Mesendoderm (in vitro differentiated cells): ENCODE data around the gene ARMH3.

Experiments used
- DNase-seq: peaks from one replicate; pipeline ENCODE4 v3.0.0; 2013
- H2AK5ac ChIP-seq: 2 replicates; pipeline ENCODE4 v1.6.1; 2013; ENCODE audit warnings: low read length, inconsistent platforms
- H2BK120ac ChIP-seq: 2 replicates; pipeline ENCODE4 v1.6.1; 2013; ENCODE audit warnings: low read depth, mild to moderate bottlenecking, low read length, moderate library complexity, mixed read lengths
- H2BK15ac ChIP-seq: replicated peaks from 2 replicates; pipeline ENCODE4 v1.6.1; 2013; ENCODE audit warnings: low read depth, mild to moderate bottlenecking, moderate library complexity
- H2BK5ac ChIP-seq: 2 replicates; pipeline ENCODE4 v1.6.1; 2013; ENCODE audit warnings: low read length, inconsistent platforms
- H3K18ac ChIP-seq: 2 replicates; pipeline ENCODE4 v1.6.1; 2013; ENCODE audit warnings: mild to moderate bottlenecking, low read length, mixed read lengths
- H3K23ac ChIP-seq: one replicate; pipeline ENCODE4 v1.6.1; 2013; ENCODE audit warnings: low read length
- H3K27ac ChIP-seq: 2 replicates; pipeline ENCODE4 v1.5.1; 2013; ENCODE audit warnings: low read depth, mild to moderate bottlenecking, inconsistent platforms, low read length, moderate library complexity
- H3K27me3 ChIP-seq: 2 replicates; pipeline ENCODE4 v1.6.1; 2013; ENCODE audit warnings: low read length, control low read depth, mild to moderate bottlenecking, inconsistent platforms; ENCODE audit not compliant: insufficient read depth, poor library complexity
- H3K36me3 ChIP-seq: 2 replicates; pipeline ENCODE4 v1.6.1; 2013; ENCODE audit warnings: low read length, inconsistent platforms; ENCODE audit not compliant: control insufficient read depth, insufficient read depth
- H3K4ac ChIP-seq: one replicate; pipeline ENCODE4 v1.6.1; 2013; ENCODE audit warnings: low read depth, mild to moderate bottlenecking, low read length, moderate library complexity
- H3K4me1 ChIP-seq: 2 replicates; pipeline ENCODE4 v1.6.1; 2013; ENCODE audit warnings: low read depth, low read length, inconsistent platforms; ENCODE audit not compliant: control insufficient read depth
- H3K4me2 ChIP-seq: 2 replicates; pipeline ENCODE4 v1.6.1; 2013; ENCODE audit warnings: low read length
- H3K4me3 ChIP-seq: 2 replicates; pipeline ENCODE4 v1.5.1; 2013; ENCODE audit warnings: mild to moderate bottlenecking, low read length
- H3K56ac ChIP-seq: one replicate; pipeline ENCODE4 v1.6.1; 2013; ENCODE audit warnings: low read length
- H3K79me1 ChIP-seq: 2 replicates; pipeline ENCODE4 v1.6.1; 2013; ENCODE audit warnings: low read length, inconsistent platforms
- H3K79me2 ChIP-seq: 2 replicates; pipeline ENCODE4 v1.6.1; 2013; ENCODE audit warnings: mild to moderate bottlenecking, low read length; ENCODE audit not compliant: control insufficient read depth, insufficient read depth
- H3K9ac ChIP-seq: 2 replicates; pipeline ENCODE4 v1.6.1; 2013; ENCODE audit warnings: low read length, inconsistent platforms
- H4K5ac ChIP-seq: one replicate; pipeline ENCODE4 v1.6.1; 2013; ENCODE audit warnings: low read length
- H4K8ac ChIP-seq: one replicate; pipeline ENCODE4 v1.6.1; 2013; ENCODE audit warnings: low read depth, mild to moderate bottlenecking, control low read depth, low read length, moderate library complexity
- WGBS: extraction: QIAGEN DNeasy Blood & Tissue Kit; methylation state at CpG from one replicate; pipeline ENCODE4 v1.1.7; 2013; ENCODE audit warnings: low lambda C conversion rate, missing lambda C conversion rate; ENCODE audit not compliant: insufficient coverage; ENCODE audit errors: extremely low coverage; 5-methylcytosine and 5-hydroxymethylcytosine counted together

Gene ARMH3

DNA sequence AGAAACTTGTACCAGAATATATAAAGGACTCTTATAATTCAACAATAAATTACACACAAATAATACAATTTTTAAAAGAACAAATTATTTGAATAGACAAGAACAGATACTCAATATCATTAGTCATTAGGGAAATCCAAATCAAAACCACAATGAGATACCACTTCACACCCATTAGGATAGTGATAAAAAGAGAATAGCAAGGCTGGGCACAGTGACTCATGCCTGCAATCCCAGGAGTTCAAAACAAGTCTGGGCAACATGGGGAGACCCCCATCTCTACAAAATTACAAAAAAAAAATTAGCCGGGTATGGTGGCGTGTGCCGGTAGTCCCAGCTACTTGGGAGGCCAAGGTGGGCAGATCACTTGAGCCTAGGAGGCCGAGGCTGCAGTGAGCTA is 160.2 kb downstream of the ARMH3 start:
- peaks cover 7% of the 10 kb centered on the region for H3K4me1 ChIP-seq

DNA sequence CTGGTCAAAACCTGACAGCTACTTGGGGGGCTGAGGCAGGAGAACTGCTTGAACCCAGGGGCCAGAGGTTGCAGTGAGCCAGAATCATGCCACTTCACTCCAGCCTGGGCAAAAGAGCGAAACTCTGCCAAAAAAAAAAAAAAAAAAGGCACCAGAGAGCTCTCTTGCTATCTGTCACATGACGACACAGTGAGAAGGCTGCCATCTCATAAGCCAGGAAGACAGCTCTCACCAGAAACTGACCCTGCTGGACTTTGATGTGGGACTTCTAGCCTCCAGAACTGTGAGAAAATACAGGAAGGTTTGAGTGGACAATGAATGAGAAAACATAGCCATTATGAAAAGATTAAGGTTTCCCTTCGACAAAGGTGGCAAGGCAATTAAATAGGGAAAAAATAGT is 161.2 kb downstream of the ARMH3 start:
- Histone ChIP-seq H3K27me3 (no peaks in the 10 kb centered on the region), H3K18ac (peak overlapping the region; percentile 51), H3K56ac (no peak overlapping the region), H3K9ac (no peak overlapping the region), H3K4ac (no peak overlapping the region), H3K27ac (peak overlapping the region; percentile 86), H2BK120ac (peak overlapping the region; percentile 47), H3K4me3 (no peak overlapping the region), H3K4me1 (peaks cover 7% of the 10 kb centered on the region), H3K23ac (no peak overlapping the region), H3K79me1 (no peaks in the 10 kb centered on the region), H2BK15ac (no peak overlapping the region), H3K79me2 (no peaks in the 10 kb centered on the region), H4K8ac (no peak overlapping the region), H3K36me3 (no peaks in the 10 kb centered on the region), H2AK5ac (no peak overlapping the region), H2BK5ac (no peak overlapping the region), H4K5ac (no peak overlapping the region), H3K4me2 (no peak overlapping the region)
- DNase-seq, result no peak
- no CpG with 5 or more reads among the region's 3 CpGs for WGBS

More for the DNA sequence above, 160.2 kb downstream of the ARMH3 start:
- Histone ChIP-seq H2BK5ac (no peak overlapping the region), H3K79me2 (no peaks in the 10 kb centered on the region), H2AK5ac (no peak overlapping the region), H4K8ac (no peak overlapping the region), H3K56ac (no peak overlapping the region), H3K23ac (no peak overlapping the region), H4K5ac (no peak overlapping the region), H3K27ac (no peak overlapping the region), H3K4ac (no peak overlapping the region), H2BK120ac (no peak overlapping the region), H3K79me1 (no peaks in the 10 kb centered on the region), H3K4me3 (no peak overlapping the region), H3K9ac (no peak overlapping the region), H3K27me3 (no peaks in the 10 kb centered on the region), H2BK15ac (no peak overlapping the region), H3K4me2 (no peak overlapping the region), H3K18ac (no peak overlapping the region), H3K36me3 (no peaks in the 10 kb centered on the region)
- no peak for DNase-seq
- no CpG with 5 or more reads among the region's 4 CpGs for WGBS

DNA sequence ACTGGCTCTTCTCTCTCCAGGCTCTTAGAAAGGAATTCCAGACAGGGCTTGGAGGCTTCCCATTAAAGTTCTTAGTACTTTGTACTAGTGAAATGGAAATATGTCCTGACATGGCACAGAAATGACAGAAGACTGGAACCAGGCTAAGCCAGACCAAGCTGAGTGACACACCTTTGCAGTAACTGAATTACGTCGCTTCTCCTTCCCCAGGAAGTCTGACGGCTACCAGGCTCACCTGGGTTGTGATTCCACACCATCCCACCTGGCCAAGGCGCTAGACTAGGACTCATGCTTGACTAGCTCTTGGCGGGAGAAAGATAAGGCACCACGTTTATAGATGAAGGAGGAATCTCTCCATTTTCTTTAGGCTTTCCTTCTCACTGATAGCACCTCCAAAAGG is 161.7 kb downstream of the ARMH3 start:
- H3K36me3 ChIP-seq, result no peaks in the 10 kb centered on the region
- H2BK120ac ChIP-seq, result no peak overlapping the region
- peak overlapping the region; percentile 88 for H3K27ac ChIP-seq
- no peak overlapping the region for H2BK5ac ChIP-seq
- no CpG with 5 or more reads among the region's 6 CpGs for WGBS
- no peak overlapping the region for H3K56ac ChIP-seq
- H3K79me1 ChIP-seq, result no peaks in the 10 kb centered on the region
- H3K79me2 ChIP-seq, result no peaks in the 10 kb centered on the region
- peaks cover 7% of the 10 kb centered on the region for H3K4me1 ChIP-seq
- H3K4me2 ChIP-seq, result no peak overlapping the region
- no peak overlapping the region for H3K4me3 ChIP-seq
- DNase-seq, result peak; percentile 64
- H2BK15ac ChIP-seq, result no peak overlapping the region
- H3K23ac ChIP-seq, result no peak overlapping the region
- H2AK5ac ChIP-seq, result no peak overlapping the region
- no peak overlapping the region for H3K4ac ChIP-seq
- H3K18ac ChIP-seq, result no peak overlapping the region
- no peak overlapping the region for H4K5ac ChIP-seq
- no peak overlapping the region for H3K9ac ChIP-seq
- H4K8ac ChIP-seq, result no peak overlapping the region
- H3K27me3 ChIP-seq, result no peaks in the 10 kb centered on the region

DNA sequence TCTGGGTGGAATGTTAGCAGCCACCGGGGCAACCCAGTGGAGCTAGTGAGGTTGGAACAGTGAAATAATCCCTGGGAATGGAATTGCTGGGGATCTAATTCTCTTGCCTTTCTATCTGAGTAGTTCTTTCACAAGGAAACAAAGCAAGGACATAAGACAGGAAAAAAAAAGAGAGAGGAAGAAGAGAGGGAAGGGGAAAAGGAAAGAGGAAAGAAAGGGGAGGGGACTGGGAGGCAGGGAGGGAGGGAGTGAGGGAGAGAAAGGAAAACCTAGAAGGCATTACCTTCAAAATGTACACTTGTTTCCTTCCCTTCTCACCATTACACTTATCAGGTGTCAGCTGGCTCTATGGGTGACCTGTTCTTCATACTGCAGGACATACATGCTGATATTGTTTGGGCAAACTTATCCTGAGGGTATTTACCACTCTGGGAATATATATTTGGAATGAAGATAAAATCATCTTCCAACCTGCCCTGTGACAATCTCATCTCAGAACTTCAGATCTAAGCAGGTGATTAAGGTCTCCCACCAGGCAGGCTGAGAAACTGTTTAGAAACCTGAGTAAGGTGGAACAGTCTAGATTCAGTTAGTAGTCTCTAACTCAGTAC is 162.4 kb downstream of the ARMH3 start:
- Histone ChIP-seq H3K27ac (peak overlapping the region; percentile 88), H2BK5ac (no peak overlapping the region), H3K4ac (no peak overlapping the region), H2BK15ac (no peak overlapping the region), H3K79me2 (no peaks in the 10 kb centered on the region), H3K9ac (no peak overlapping the region), H3K79me1 (no peaks in the 10 kb centered on the region), H4K8ac (no peak overlapping the region), H3K4me3 (no peak overlapping the region), H3K27me3 (no peaks in the 10 kb centered on the region), H3K18ac (no peak overlapping the region), H3K56ac (no peak overlapping the region), H3K36me3 (no peaks in the 10 kb centered on the region), H2AK5ac (no peak overlapping the region), H4K5ac (no peak overlapping the region), H2BK120ac (no peak overlapping the region), H3K23ac (no peak overlapping the region), H3K4me1 (peaks cover 7% of the 10 kb centered on the region), H3K4me2 (no peak overlapping the region)
- DNase-seq, result no peak
- no CpG with 5 or more reads among the region's 1 CpG for WGBS

DNA sequence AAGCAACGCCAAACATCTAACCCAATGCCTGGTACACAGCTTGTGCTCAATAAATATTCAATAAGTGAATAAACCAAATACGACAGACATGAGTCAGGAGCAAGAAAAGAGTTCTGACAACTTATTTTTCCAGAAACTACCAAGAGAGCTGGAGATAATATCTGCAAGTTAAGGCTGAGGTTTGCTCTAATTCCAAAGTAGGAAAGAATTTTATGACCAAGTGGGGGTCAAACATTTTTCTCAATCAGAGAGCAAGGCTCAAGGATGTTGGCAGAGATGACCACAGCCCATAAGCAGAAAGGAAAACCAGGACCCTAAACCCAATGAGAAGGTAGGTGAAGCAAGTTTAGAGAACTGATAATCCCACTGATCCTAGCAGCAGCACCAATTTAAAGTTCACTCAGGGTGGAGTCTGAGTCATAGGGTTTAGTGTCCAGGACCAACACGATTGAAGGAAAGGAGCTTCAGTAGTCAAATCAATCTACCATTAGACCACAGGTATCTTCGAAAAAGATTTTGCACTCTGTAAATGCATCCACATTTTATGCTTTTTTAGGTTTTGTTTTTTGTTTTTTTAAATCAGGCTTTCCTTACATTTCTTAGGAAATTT is 163.1 kb downstream of the ARMH3 start:
- Histone ChIP-seq H3K4me2 (no peak overlapping the region), H3K36me3 (no peaks in the 10 kb centered on the region), H3K4me1 (peaks cover 7% of the 10 kb centered on the region), H2AK5ac (peak overlapping the region; percentile 53), H3K4me3 (no peak overlapping the region), H2BK15ac (no peak overlapping the region), H3K79me2 (no peaks in the 10 kb centered on the region), H3K4ac (peak overlapping the region; percentile 24), H2BK120ac (no peak overlapping the region), H3K23ac (no peak overlapping the region), H4K8ac (no peak overlapping the region), H3K18ac (peak overlapping the region; percentile 76), H3K9ac (no peak overlapping the region), H4K5ac (no peak overlapping the region), H3K27ac (no peak overlapping the region), H3K56ac (no peak overlapping the region), H3K79me1 (no peaks in the 10 kb centered on the region), H2BK5ac (no peak overlapping the region), H3K27me3 (no peaks in the 10 kb centered on the region)
- no peak for DNase-seq
- WGBS, result no CpG with 5 or more reads among the region's 4 CpGs
